ENCODE results near the gene NELFB. TPM values are rescaled to one million over a fixed set of nuclear protein-coding genes. Genes with fewer than 3 reads are reported as not detected.

NELFB gene
- total and polyA plus RNA-seq, 4 donors, result 4.7 to 24.6 (median 18.1) TPM

- no peak overlapping the region for H3K4me3 ChIP-seq (ENCODE audit: low read depth in 1 of 3, low read length in 3 of 3)
- H3K27ac ChIP-seq (ENCODE audit: low read depth in 1 of 2, low read length in 2 of 2), result no peak overlapping the region
- DNase-seq (ENCODE audit: low spot score), result no peak
- H3K9me3 ChIP-seq (ENCODE audit: control insufficient read depth in 4 of 4, low read length in 3 of 4), result no peaks in the 10 kb centered on the region
- no peaks in the 10 kb centered on the region for H3K36me3 ChIP-seq (ENCODE audit: control insufficient read depth in 4 of 4, insufficient read depth in 3 of 4, low read depth in 1 of 4, low read length in 3 of 4)
- WGBS, result 78% methylated on average over 18 of the region's 18 CpGs
- no peaks in the 10 kb centered on the region for H3K27me3 ChIP-seq (ENCODE audit: control insufficient read depth in 4 of 4, insufficient read depth in 4 of 4, low read length in 3 of 4)
- TF ChIP-seq HNF4G (IDR thresholded peaks at IDR 0.05), result no peak
- TF ChIP-seq HNF4A (conservative IDR thresholded peaks at IDR 0.05), result no peak
- TF ChIP-seq SP1 (IDR thresholded peaks at IDR 0.05), result no peak
- no peak for TF ChIP-seq ZBTB33 (IDR thresholded peaks at IDR 0.05)
- no peak for TF ChIP-seq CTCF (IDR thresholded peaks at IDR 0.05; ENCODE audit: low read depth, low read length, missing input control)
- no peak for TF ChIP-seq JUND (IDR thresholded peaks at IDR 0.05)
- TF ChIP-seq GABPA (IDR thresholded peaks at IDR 0.05 in 1 of 2, conservative IDR thresholded peaks at IDR 0.05 in 1 of 2), result no peak
- no peak for TF ChIP-seq ATF3 (IDR thresholded peaks at IDR 0.05)
- no peak for TF ChIP-seq RAD21 (IDR thresholded peaks at IDR 0.05)
- TF ChIP-seq, protein P1, sequence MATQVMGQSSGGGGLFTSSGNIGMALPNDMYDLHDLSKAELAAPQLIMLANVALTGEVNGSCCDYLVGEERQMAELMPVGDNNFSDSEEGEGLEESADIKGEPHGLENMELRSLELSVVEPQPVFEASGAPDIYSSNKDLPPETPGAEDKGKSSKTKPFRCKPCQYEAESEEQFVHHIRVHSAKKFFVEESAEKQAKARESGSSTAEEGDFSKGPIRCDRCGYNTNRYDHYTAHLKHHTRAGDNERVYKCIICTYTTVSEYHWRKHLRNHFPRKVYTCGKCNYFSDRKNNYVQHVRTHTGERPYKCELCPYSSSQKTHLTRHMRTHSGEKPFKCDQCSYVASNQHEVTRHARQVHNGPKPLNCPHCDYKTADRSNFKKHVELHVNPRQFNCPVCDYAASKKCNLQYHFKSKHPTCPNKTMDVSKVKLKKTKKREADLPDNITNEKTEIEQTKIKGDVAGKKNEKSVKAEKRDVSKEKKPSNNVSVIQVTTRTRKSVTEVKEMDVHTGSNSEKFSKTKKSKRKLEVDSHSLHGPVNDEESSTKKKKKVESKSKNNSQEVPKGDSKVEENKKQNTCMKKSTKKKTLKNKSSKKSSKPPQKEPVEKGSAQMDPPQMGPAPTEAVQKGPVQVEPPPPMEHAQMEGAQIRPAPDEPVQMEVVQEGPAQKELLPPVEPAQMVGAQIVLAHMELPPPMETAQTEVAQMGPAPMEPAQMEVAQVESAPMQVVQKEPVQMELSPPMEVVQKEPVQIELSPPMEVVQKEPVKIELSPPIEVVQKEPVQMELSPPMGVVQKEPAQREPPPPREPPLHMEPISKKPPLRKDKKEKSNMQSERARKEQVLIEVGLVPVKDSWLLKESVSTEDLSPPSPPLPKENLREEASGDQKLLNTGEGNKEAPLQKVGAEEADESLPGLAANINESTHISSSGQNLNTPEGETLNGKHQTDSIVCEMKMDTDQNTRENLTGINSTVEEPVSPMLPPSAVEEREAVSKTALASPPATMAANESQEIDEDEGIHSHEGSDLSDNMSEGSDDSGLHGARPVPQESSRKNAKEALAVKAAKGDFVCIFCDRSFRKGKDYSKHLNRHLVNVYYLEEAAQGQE (IDR thresholded peaks at IDR 0.05), result no peak
- peaks cover 5 to 22% (median 8%) of the 10 kb centered on the region in 4 donors for H3K4me1 ChIP-seq (ENCODE audit: control insufficient read depth in 4 of 4, insufficient read depth in 4 of 4, low read length in 3 of 4)
- no peak overlapping the region for H3K9ac ChIP-seq (ENCODE audit: low read depth in 1 of 2, low read length in 2 of 2)
Measured at GRCh38 chr9:137234758-137235423, 20.2 kb upstream of the NELFB start.

- peaks cover 5 to 26% (median 8%) of the 10 kb centered on the region in 4 donors for H3K4me1 ChIP-seq (ENCODE audit: control insufficient read depth in 4 of 4, insufficient read depth in 4 of 4, low read length in 3 of 4)
- H3K9ac ChIP-seq (ENCODE audit: low read depth in 1 of 2, low read length in 2 of 2), result no peak overlapping the region
- H3K9me3 ChIP-seq (ENCODE audit: control insufficient read depth in 4 of 4, low read length in 3 of 4), result no peaks in the 10 kb centered on the region
- 63% methylated on average over 35 of the region's 35 CpGs for WGBS
- H3K4me3 ChIP-seq (ENCODE audit: low read depth in 1 of 3, low read length in 3 of 3), result no peak overlapping the region
- no peak overlapping the region for H3K27ac ChIP-seq (ENCODE audit: low read depth in 1 of 2, low read length in 2 of 2)
- H3K27me3 ChIP-seq (ENCODE audit: control insufficient read depth in 4 of 4, insufficient read depth in 4 of 4, low read length in 3 of 4), result no peaks in the 10 kb centered on the region
- DNase-seq (ENCODE audit: low spot score), result no peak
- no peaks in the 10 kb centered on the region for H3K36me3 ChIP-seq (ENCODE audit: control insufficient read depth in 4 of 4, insufficient read depth in 3 of 4, low read depth in 1 of 4, low read length in 3 of 4)
- no peak for TF ChIP-seq FOXA1 (IDR thresholded peaks at IDR 0.05)
- TF ChIP-seq ZBTB33 (IDR thresholded peaks at IDR 0.05), result no peak
- no peak for TF ChIP-seq TAF1 (conservative IDR thresholded peaks at IDR 0.05)
- TF ChIP-seq, protein P2, sequence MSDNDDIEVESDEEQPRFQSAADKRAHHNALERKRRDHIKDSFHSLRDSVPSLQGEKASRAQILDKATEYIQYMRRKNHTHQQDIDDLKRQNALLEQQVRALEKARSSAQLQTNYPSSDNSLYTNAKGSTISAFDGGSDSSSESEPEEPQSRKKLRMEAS (IDR thresholded peaks at IDR 0.05), result no peak
- TF ChIP-seq CTCF (IDR thresholded peaks at IDR 0.05; ENCODE audit: low read depth, low read length, missing input control), result no peak
Measured at GRCh38 chr9:137235424-137236237, 19.5 kb upstream of the NELFB start.
